ENCODE measurements around the gene JAK1. TPM values are rescaled to one million over a fixed set of nuclear protein-coding genes. Genes with fewer than 3 reads are reported as not detected.
A peak's percentile ranks its signal among the peaks of the same experiment; 100 is the strongest.

The JAK1 gene
- total and polyA plus RNA-seq, 10 of the 15 experiments (the other 5 are each of a cell fraction or from before 2014, with no cell fraction given), result 9.6 to 45.5 (median 35.7) TPM

DNA sequence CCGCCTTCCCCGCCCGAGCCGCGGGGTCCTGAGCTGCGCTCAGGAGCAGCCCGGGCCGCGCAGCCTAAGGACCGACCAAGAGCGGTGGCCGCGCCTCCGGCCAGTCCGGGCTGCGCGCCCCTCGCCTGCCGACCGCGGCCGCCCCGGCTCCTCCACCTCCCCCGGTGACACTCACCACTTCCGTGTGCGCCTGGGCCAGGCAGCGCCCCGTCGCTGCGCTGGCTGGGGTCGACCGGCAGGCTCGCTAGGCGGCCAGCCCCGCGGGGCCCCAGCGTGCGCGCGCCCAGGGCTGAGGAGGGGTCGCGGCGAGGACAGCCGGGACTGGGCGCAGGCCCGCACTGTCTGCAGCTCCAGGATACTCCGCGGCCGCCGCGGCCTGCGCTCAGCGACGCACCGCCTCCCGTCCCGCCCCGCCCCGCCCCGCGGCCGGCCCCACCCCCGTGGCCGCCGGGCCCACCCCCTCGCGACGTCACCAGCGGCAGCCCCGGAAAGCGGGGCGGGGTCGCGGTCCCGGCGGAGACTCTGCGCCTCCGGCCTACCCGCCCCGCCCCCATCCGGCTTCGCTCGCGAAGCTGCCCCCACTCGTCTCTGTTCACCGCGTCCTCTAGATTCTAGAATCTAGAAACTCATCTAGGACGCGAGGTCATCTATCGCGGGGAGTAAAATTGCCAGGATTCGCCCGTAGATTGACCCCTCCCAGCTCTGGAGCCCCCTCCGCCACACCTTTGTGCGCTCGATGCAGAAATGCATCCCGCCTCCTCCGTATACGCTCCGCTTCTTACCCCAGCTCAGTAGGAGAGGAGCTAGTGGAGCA, at the start of gene JAK1 (continued):
- TF ChIP-seq, protein P1, sequence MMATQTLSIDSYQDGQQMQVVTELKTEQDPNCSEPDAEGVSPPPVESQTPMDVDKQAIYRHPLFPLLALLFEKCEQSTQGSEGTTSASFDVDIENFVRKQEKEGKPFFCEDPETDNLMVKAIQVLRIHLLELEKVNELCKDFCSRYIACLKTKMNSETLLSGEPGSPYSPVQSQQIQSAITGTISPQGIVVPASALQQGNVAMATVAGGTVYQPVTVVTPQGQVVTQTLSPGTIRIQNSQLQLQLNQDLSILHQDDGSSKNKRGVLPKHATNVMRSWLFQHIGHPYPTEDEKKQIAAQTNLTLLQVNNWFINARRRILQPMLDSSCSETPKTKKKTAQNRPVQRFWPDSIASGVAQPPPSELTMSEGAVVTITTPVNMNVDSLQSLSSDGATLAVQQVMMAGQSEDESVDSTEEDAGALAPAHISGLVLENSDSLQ (IDR thresholded peaks at IDR 0.05), result no peak
- TF ChIP-seq, protein P2, sequence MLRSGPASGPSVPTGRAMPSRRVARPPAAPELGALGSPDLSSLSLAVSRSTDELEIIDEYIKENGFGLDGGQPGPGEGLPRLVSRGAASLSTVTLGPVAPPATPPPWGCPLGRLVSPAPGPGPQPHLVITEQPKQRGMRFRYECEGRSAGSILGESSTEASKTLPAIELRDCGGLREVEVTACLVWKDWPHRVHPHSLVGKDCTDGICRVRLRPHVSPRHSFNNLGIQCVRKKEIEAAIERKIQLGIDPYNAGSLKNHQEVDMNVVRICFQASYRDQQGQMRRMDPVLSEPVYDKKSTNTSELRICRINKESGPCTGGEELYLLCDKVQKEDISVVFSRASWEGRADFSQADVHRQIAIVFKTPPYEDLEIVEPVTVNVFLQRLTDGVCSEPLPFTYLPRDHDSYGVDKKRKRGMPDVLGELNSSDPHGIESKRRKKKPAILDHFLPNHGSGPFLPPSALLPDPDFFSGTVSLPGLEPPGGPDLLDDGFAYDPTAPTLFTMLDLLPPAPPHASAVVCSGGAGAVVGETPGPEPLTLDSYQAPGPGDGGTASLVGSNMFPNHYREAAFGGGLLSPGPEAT (IDR thresholded peaks at IDR 0.05; ENCODE audit: low read depth), result no peak
- TF ChIP-seq MXI1 (IDR thresholded peaks at IDR 0.05; ENCODE audit: low read depth, low read length), result no peak
- TF ChIP-seq DPF2 (IDR thresholded peaks at IDR 0.05), result peak; percentile 94
- TF ChIP-seq NR2C1 (IDR thresholded peaks at IDR 0.05), result 0 out of 2 replicates have a peak, but pooled peaks have one; percentile 13
- no peak for TF ChIP-seq SMAD5 (IDR thresholded peaks at IDR 0.05; ENCODE audit: low read depth)
- no peak for TF ChIP-seq ESRRA (IDR thresholded peaks at IDR 0.05; ENCODE audit: low read length)
- no peak for TF ChIP-seq NRF1 (conservative IDR thresholded peaks at IDR 0.05; ENCODE audit: low read depth, low read length)
- TF ChIP-seq, protein P3, sequence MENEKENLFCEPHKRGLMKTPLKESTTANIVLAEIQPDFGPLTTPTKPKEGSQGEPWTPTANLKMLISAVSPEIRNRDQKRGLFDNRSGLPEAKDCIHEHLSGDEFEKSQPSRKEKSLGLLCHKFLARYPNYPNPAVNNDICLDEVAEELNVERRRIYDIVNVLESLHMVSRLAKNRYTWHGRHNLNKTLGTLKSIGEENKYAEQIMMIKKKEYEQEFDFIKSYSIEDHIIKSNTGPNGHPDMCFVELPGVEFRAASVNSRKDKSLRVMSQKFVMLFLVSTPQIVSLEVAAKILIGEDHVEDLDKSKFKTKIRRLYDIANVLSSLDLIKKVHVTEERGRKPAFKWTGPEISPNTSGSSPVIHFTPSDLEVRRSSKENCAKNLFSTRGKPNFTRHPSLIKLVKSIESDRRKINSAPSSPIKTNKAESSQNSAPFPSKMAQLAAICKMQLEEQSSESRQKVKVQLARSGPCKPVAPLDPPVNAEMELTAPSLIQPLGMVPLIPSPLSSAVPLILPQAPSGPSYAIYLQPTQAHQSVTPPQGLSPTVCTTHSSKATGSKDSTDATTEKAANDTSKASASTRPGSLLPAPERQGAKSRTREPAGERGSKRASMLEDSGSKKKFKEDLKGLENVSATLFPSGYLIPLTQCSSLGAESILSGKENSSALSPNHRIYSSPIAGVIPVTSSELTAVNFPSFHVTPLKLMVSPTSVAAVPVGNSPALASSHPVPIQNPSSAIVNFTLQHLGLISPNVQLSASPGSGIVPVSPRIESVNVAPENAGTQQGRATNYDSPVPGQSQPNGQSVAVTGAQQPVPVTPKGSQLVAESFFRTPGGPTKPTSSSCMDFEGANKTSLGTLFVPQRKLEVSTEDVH (IDR thresholded peaks at IDR 0.05; ENCODE audit: low read depth, partially characterized antibody), result no peak
- TF ChIP-seq, protein P4, sequence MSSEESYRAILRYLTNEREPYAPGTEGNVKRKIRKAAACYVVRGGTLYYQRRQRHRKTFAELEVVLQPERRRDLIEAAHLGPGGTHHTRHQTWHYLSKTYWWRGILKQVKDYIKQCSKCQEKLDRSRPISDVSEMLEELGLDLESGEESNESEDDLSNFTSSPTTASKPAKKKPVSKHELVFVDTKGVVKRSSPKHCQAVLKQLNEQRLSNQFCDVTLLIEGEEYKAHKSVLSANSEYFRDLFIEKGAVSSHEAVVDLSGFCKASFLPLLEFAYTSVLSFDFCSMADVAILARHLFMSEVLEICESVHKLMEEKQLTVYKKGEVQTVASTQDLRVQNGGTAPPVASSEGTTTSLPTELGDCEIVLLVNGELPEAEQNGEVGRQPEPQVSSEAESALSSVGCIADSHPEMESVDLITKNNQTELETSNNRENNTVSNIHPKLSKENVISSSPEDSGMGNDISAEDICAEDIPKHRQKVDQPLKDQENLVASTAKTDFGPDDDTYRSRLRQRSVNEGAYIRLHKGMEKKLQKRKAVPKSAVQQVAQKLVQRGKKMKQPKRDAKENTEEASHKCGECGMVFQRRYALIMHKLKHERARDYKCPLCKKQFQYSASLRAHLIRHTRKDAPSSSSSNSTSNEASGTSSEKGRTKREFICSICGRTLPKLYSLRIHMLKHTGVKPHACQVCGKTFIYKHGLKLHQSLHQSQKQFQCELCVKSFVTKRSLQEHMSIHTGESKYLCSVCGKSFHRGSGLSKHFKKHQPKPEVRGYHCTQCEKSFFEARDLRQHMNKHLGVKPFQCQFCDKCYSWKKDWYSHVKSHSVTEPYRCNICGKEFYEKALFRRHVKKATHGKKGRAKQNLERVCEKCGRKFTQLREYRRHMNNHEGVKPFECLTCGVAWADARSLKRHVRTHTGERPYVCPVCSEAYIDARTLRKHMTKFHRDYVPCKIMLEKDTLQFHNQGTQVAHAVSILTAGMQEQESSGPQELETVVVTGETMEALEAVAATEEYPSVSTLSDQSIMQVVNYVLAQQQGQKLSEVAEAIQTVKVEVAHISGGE (CRISPR knock-in tag; IDR thresholded peaks at IDR 0.05), result no peak
- no peak for TF ChIP-seq STAT3 (IDR thresholded peaks at IDR 0.05; ENCODE audit: low read depth, low read length)
- TF ChIP-seq HDGF (IDR thresholded peaks at IDR 0.05), result no peak
- TF ChIP-seq EZH2 (IDR thresholded peaks at IDR 0.05; ENCODE audit: borderline replicate concordance, control insufficient read depth, low read depth, low read length), result no peak
- peak; percentile 22; the same call in 1 of the 2 replicates for TF ChIP-seq SPI1 (IDR thresholded peaks at IDR 0.05; ENCODE audit: borderline replicate concordance, insufficient read depth, low read depth, low read length)
- no peak for TF ChIP-seq MEF2B (IDR thresholded peaks at IDR 0.05; ENCODE audit: partially characterized antibody, poor library complexity, severe bottlenecking)
- TF ChIP-seq, protein P5, sequence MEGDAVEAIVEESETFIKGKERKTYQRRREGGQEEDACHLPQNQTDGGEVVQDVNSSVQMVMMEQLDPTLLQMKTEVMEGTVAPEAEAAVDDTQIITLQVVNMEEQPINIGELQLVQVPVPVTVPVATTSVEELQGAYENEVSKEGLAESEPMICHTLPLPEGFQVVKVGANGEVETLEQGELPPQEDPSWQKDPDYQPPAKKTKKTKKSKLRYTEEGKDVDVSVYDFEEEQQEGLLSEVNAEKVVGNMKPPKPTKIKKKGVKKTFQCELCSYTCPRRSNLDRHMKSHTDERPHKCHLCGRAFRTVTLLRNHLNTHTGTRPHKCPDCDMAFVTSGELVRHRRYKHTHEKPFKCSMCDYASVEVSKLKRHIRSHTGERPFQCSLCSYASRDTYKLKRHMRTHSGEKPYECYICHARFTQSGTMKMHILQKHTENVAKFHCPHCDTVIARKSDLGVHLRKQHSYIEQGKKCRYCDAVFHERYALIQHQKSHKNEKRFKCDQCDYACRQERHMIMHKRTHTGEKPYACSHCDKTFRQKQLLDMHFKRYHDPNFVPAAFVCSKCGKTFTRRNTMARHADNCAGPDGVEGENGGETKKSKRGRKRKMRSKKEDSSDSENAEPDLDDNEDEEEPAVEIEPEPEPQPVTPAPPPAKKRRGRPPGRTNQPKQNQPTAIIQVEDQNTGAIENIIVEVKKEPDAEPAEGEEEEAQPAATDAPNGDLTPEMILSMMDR (IDR thresholded peaks at IDR 0.05 in 2 of 3, conservative IDR thresholded peaks at IDR 0.05 in 1 of 3; ENCODE audit: control insufficient read depth in 2 of 3, extremely low read depth in 1 of 3, insufficient read depth in 1 of 3, low read depth in 3 of 3, low read length in 3 of 3), result no peak
- TF ChIP-seq EP300 (IDR thresholded peaks at IDR 0.05; ENCODE audit: borderline replicate concordance in 1 of 2, control insufficient read depth in 1 of 2, low read depth in 2 of 2, low read length in 2 of 2), result 0 out of 4 replicates have a peak, but pooled peaks of 1 of the 2 experiments have one; percentile 15
